Measurements from ENCODE around the gene PHKB. TPM values are rescaled to one million over a fixed set of nuclear protein-coding genes. Genes with fewer than 3 reads are reported as not detected.

PHKB gene
- total and polyA plus RNA-seq, 2 donors (not counting 3 experiments of a cell fraction or from before 2014, with no cell fraction given), result 30.1 to 61.0 TPM

DNA sequence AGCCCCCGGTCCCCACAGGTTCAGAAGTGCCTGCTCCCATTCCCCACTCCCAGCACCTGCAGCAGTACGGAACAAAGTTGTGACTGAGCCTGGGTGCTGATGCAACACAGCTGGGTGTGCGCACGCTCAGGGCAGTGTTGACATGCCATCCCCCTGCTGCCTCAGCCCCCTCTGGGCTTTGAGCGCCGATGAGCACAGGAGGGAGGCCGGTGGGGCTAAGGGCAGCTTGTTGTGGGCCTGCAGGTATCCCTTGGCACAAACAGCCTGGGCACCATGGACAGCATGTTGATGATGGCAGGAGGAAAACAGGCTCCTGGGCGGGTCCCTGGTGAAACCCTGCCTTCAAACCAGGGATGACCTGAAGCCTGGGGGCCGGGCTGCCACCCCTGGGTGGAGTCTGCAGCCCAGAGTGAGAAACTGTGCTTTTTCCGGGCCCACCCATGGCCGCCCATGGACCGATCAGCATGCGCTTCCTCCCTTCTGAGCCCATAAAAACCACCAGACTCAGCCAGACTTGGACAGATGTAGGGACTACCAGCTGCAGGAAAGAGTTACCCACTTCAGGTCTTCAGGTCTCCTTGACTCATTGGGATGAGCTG is 175.5 kb downstream of the PHKB start:
- Histone ChIP-seq H3K36me3 (ENCODE audit: control insufficient read depth in 2 of 2, extremely low read depth in 1 of 2, insufficient read depth in 2 of 2, low read length in 2 of 2) (no peaks in the 10 kb centered on the region), H4K20me1 (replicated peaks; ENCODE audit: control insufficient read depth, extremely low read depth, insufficient read depth, low read length) (no peaks in the 10 kb centered on the region), H3K79me2 (ENCODE audit: control insufficient read depth, insufficient read depth, low read length) (no peaks in the 10 kb centered on the region), H3K27ac (ENCODE audit: insufficient read depth, low read depth, low read length) (no peak overlapping the region), H3K4me1 (ENCODE audit: control insufficient read depth, extremely low read depth, insufficient read depth, low read length) (no peaks in the 10 kb centered on the region), H3K4me3 (replicated peaks in 1 of 3; ENCODE audit: insufficient read depth in 1 of 3, low read depth in 1 of 3, low read length in 3 of 3) (no peak overlapping the region), H3K9ac (replicated peaks; ENCODE audit: extremely low read depth, insufficient read depth, low read length) (no peak overlapping the region), H2AFZ (ENCODE audit: low read depth, low read length) (no peak overlapping the region), H3K9me3 (replicated peaks; ENCODE audit: control insufficient read depth, insufficient read depth, low read length) (no peaks in the 10 kb centered on the region), H3K27me3 (ENCODE audit: control insufficient read depth in 2 of 2, insufficient read depth in 2 of 2, low read length in 2 of 2) (no peaks in the 10 kb centered on the region), H3K9me1 (replicated peaks; ENCODE audit: control insufficient read depth, extremely low read depth, insufficient read depth, low read length) (no peaks in the 10 kb centered on the region), H3K4me2 (ENCODE audit: insufficient read depth, low read length) (no peak overlapping the region)
- FAIRE-seq (no peak), DNase-seq (ENCODE audit: low read depth, low spot score) (no peak)
- ChIA-PET POLR2A (no interaction called here), CTCF (no interaction called here)
- BruUV-seq (replicated peaks), result no TSS peak
- TF ChIP-seq, protein P1, sequence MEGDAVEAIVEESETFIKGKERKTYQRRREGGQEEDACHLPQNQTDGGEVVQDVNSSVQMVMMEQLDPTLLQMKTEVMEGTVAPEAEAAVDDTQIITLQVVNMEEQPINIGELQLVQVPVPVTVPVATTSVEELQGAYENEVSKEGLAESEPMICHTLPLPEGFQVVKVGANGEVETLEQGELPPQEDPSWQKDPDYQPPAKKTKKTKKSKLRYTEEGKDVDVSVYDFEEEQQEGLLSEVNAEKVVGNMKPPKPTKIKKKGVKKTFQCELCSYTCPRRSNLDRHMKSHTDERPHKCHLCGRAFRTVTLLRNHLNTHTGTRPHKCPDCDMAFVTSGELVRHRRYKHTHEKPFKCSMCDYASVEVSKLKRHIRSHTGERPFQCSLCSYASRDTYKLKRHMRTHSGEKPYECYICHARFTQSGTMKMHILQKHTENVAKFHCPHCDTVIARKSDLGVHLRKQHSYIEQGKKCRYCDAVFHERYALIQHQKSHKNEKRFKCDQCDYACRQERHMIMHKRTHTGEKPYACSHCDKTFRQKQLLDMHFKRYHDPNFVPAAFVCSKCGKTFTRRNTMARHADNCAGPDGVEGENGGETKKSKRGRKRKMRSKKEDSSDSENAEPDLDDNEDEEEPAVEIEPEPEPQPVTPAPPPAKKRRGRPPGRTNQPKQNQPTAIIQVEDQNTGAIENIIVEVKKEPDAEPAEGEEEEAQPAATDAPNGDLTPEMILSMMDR (IDR thresholded peaks at IDR 0.05; ENCODE audit: extremely low read depth in 1 of 2, insufficient read depth in 1 of 2, low read depth in 1 of 2, low read length in 2 of 2), result no peak
- TF ChIP-seq POLR2AphosphoS5 (IDR thresholded peaks at IDR 0.05; ENCODE audit: insufficient read depth, low read depth, low read length), result no peak
- intact Hi-C loops (cut with micrococcal nuclease) (no loop called here), dilution Hi-C loops (cut with MboI; ENCODE audit: extremely low pct_ligation_motif_present, low sequenced_read_pairs) (no loop called here)

DNA sequence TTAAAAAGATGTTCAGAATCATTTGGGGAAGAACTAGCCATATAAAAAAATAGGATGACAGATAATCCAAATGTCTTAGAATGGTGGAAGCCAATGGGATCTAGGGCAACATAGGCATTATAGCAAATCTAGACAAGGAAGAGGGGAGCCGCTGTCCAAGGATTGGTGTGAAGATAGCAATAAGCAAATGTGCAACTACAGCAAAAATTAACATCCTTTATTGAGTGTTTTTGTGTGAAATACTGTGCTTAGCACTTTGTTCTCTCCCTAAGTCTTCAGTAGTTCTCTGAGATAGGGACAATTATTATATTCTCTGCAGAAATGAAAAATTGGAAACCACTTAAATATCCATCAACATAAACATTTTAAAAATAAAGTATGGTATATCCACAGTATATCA is 177.0 kb downstream of the PHKB start:
- H2AFZ ChIP-seq (ENCODE audit: low read depth, low read length), result no peak overlapping the region
- FAIRE-seq (no peak), DNase-seq (ENCODE audit: low read depth, low spot score) (no peak)
- POLR2A ChIA-PET, result no interaction called here
- no peaks in the 10 kb centered on the region for H3K27me3 ChIP-seq (ENCODE audit: control insufficient read depth in 2 of 2, insufficient read depth in 2 of 2, low read length in 2 of 2)
- H3K4me1 ChIP-seq (ENCODE audit: control insufficient read depth, extremely low read depth, insufficient read depth, low read length), result no peaks in the 10 kb centered on the region
- dilution Hi-C loops (cut with MboI; ENCODE audit: extremely low pct_ligation_motif_present, low sequenced_read_pairs), result no loop called here
- peaks cover 0 to 3% of the 10 kb centered on the region in 2 experiments for H3K36me3 ChIP-seq (ENCODE audit: control insufficient read depth in 2 of 2, extremely low read depth in 1 of 2, insufficient read depth in 2 of 2, low read length in 2 of 2)
- TF ChIP-seq EZH2 (IDR thresholded peaks at IDR 0.05; ENCODE audit: borderline replicate concordance, low read depth, low read length, severe bottlenecking) (no peak), POLR2A (IDR thresholded peaks at IDR 0.05; ENCODE audit: low read depth, low read length) (no peak), MYC (IDR thresholded peaks at IDR 0.05; ENCODE audit: low read depth, low read length) (no peak), GATA2 (IDR thresholded peaks at IDR 0.05; ENCODE audit: insufficient read depth, insufficient read length, low read depth, low read length) (no peak), FOS (IDR thresholded peaks at IDR 0.05; ENCODE audit: borderline replicate concordance, insufficient read depth, low read length) (no peak), JUN (IDR thresholded peaks at IDR 0.05; ENCODE audit: borderline replicate concordance, insufficient read depth, insufficient read length, low read depth) (no peak), POLR2AphosphoS5 (IDR thresholded peaks at IDR 0.05; ENCODE audit: insufficient read depth, low read depth, low read length) (no peak)
- TF ChIP-seq, protein P1 (IDR thresholded peaks at IDR 0.05; ENCODE audit: extremely low read depth in 1 of 2, insufficient read depth in 1 of 2, low read depth in 1 of 2, low read length in 2 of 2), result no peak
- TF ChIP-seq, protein P2, sequence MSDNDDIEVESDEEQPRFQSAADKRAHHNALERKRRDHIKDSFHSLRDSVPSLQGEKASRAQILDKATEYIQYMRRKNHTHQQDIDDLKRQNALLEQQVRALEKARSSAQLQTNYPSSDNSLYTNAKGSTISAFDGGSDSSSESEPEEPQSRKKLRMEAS (IDR thresholded peaks at IDR 0.05; ENCODE audit: insufficient read depth, insufficient read length), result no peak
- H3K9me3 ChIP-seq (replicated peaks; ENCODE audit: control insufficient read depth, insufficient read depth, low read length), result no peaks in the 10 kb centered on the region
- H3K4me2 ChIP-seq (ENCODE audit: insufficient read depth, low read length), result no peak overlapping the region
- CTCF ChIA-PET, result no interaction called here
- no peak overlapping the region for H3K27ac ChIP-seq (ENCODE audit: insufficient read depth, low read depth, low read length)
- BruUV-seq (replicated peaks), result no TSS peak
- no peaks in the 10 kb centered on the region for H3K79me2 ChIP-seq (ENCODE audit: control insufficient read depth, insufficient read depth, low read length)
- intact Hi-C loops (cut with micrococcal nuclease), result no loop called here
- H4K20me1 ChIP-seq (replicated peaks; ENCODE audit: control insufficient read depth, extremely low read depth, insufficient read depth, low read length), result no peaks in the 10 kb centered on the region
- no peaks in the 10 kb centered on the region for H3K9me1 ChIP-seq (replicated peaks; ENCODE audit: control insufficient read depth, extremely low read depth, insufficient read depth, low read length)
- H3K4me3 ChIP-seq (replicated peaks in 1 of 3; ENCODE audit: insufficient read depth in 1 of 3, low read depth in 1 of 3, low read length in 3 of 3), result no peak overlapping the region
- no peak overlapping the region for H3K9ac ChIP-seq (replicated peaks; ENCODE audit: extremely low read depth, insufficient read depth, low read length)

Data from endothelial cell of umbilical vein (primary cell).